ENCODE data around the gene GCNT2.

DNA sequence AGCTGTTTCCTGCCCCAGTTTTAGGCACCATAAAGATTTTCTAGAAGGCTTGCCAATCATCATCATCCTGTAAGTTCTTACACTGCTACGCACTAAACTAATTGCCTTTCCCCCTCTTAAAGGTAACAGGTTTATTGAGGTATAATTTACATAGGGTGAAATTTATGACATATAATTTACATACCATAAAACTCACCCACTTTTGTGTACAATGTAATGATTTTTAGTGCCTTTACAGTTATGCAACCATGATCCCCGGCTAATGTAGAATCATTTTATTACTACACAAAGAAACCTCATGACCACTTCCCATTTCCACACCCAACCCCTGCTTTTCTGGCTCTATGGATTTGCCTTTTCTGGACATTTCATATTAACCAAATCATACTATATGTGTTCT lies 21.1 kb downstream of the GCNT2 start:
- TF ChIP-seq, protein P1, sequence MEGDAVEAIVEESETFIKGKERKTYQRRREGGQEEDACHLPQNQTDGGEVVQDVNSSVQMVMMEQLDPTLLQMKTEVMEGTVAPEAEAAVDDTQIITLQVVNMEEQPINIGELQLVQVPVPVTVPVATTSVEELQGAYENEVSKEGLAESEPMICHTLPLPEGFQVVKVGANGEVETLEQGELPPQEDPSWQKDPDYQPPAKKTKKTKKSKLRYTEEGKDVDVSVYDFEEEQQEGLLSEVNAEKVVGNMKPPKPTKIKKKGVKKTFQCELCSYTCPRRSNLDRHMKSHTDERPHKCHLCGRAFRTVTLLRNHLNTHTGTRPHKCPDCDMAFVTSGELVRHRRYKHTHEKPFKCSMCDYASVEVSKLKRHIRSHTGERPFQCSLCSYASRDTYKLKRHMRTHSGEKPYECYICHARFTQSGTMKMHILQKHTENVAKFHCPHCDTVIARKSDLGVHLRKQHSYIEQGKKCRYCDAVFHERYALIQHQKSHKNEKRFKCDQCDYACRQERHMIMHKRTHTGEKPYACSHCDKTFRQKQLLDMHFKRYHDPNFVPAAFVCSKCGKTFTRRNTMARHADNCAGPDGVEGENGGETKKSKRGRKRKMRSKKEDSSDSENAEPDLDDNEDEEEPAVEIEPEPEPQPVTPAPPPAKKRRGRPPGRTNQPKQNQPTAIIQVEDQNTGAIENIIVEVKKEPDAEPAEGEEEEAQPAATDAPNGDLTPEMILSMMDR (IDR thresholded peaks at IDR 0.05), result no peak
- no peak for TF ChIP-seq POLR2A (IDR thresholded peaks at IDR 0.05)

Measured in Peyer's patch (tissue), 4 donors.